ENCODE results near the gene ARFGAP1.
"Not testable (repeated sequence)": the region's sequence is repeated elsewhere in the genome, so short reads cannot be mapped to it uniquely, and the experiment has no call there.

The ARFGAP1 gene

GRCh38 chr20:63303095-63303666, 30.6 kb downstream of the ARFGAP1 start:
- H3K9me2 ChIP-seq (replicated peaks; ENCODE audit: low read depth, low read length): no peaks in the 10 kb centered on the region
- H3K27me3 ChIP-seq (ENCODE audit: insufficient read depth, low read length, poor library complexity, severe bottlenecking): no peaks in the 10 kb centered on the region
- no peaks in the 10 kb centered on the region for H3K79me2 ChIP-seq (ENCODE audit: insufficient read depth, low read length)
- no peak overlapping the region for H2AFZ ChIP-seq (ENCODE audit: low read length)
- H3F3A ChIP-seq (ENCODE audit: low read depth): no peaks in the 10 kb centered on the region
- no peak overlapping the region for H3K4me2 ChIP-seq (ENCODE audit: low read depth, low read length, poor library complexity, severe bottlenecking)
- H3K9me3 ChIP-seq (ENCODE audit: insufficient read depth, low read depth, low read length): no peaks in the 10 kb centered on the region
- H3K4me1 ChIP-seq (ENCODE audit: insufficient read depth, low read length, poor library complexity, severe bottlenecking): no peaks in the 10 kb centered on the region
- TF ChIP-seq, protein P1, sequence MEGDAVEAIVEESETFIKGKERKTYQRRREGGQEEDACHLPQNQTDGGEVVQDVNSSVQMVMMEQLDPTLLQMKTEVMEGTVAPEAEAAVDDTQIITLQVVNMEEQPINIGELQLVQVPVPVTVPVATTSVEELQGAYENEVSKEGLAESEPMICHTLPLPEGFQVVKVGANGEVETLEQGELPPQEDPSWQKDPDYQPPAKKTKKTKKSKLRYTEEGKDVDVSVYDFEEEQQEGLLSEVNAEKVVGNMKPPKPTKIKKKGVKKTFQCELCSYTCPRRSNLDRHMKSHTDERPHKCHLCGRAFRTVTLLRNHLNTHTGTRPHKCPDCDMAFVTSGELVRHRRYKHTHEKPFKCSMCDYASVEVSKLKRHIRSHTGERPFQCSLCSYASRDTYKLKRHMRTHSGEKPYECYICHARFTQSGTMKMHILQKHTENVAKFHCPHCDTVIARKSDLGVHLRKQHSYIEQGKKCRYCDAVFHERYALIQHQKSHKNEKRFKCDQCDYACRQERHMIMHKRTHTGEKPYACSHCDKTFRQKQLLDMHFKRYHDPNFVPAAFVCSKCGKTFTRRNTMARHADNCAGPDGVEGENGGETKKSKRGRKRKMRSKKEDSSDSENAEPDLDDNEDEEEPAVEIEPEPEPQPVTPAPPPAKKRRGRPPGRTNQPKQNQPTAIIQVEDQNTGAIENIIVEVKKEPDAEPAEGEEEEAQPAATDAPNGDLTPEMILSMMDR (conservative IDR thresholded peaks at IDR 0.05; ENCODE audit: low read length): no peak
- no peak for TF ChIP-seq EZH2phosphoT487 (IDR thresholded peaks at IDR 0.05; ENCODE audit: borderline replicate concordance)
- H4K20me1 ChIP-seq (ENCODE audit: insufficient read depth, low read length, poor library complexity, severe bottlenecking): no peaks in the 10 kb centered on the region
- H3K4me3 ChIP-seq (ENCODE audit: low read length, poor library complexity, severe bottlenecking): no peak overlapping the region
- H3K9ac ChIP-seq (ENCODE audit: low read depth, low read length, poor library complexity, severe bottlenecking): no peak overlapping the region
- H3K36me3 ChIP-seq (ENCODE audit: insufficient read depth, low read length): no peaks in the 10 kb centered on the region

DNA sequence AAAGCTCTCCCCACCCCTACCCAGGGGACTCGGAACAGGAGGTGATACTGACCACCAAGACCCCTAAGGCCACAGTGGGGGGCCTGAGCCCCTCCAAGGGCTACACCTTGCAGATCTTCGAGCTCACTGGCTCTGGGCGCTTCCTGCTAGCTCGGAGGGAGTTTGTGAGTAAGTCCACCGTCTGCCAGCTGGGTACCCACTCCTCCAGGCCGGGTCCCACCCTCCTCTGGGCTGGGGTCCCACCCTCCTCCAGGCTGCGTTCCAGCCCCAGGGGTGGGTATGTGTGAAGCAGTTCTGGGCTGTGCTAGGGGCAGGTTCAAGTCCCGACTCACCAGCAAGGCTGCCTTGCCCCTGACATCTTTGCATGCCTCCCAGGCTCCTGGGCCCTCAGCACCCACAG, 32.8 kb downstream of the ARFGAP1 start:
- Histone ChIP-seq H3K4me1 (ENCODE audit: insufficient read depth, low read length, poor library complexity, severe bottlenecking) (no peaks in the 10 kb centered on the region), H3K4me3 (ENCODE audit: low read length, poor library complexity, severe bottlenecking) (no peak overlapping the region), H2AFZ (ENCODE audit: low read length) (no peak overlapping the region), H3F3A (ENCODE audit: low read depth) (no peaks in the 10 kb centered on the region), H3K79me2 (ENCODE audit: insufficient read depth, low read length) (no peaks in the 10 kb centered on the region), H3K36me3 (ENCODE audit: insufficient read depth, low read length) (no peaks in the 10 kb centered on the region), H3K9me2 (replicated peaks; ENCODE audit: low read depth, low read length) (no peaks in the 10 kb centered on the region), H3K4me2 (ENCODE audit: low read depth, low read length, poor library complexity, severe bottlenecking) (no peak overlapping the region), H3K9me3 (ENCODE audit: insufficient read depth, low read depth, low read length) (no peaks in the 10 kb centered on the region), H3K9ac (ENCODE audit: low read depth, low read length, poor library complexity, severe bottlenecking) (no peak overlapping the region), H4K20me1 (ENCODE audit: insufficient read depth, low read length, poor library complexity, severe bottlenecking) (no peaks in the 10 kb centered on the region), H3K27me3 (ENCODE audit: insufficient read depth, low read length, poor library complexity, severe bottlenecking) (no peaks in the 10 kb centered on the region)
- TF ChIP-seq, protein P1 (conservative IDR thresholded peaks at IDR 0.05; ENCODE audit: low read length): no peak
- TF ChIP-seq EZH2phosphoT487 (IDR thresholded peaks at IDR 0.05; ENCODE audit: borderline replicate concordance): no peak

DNA sequence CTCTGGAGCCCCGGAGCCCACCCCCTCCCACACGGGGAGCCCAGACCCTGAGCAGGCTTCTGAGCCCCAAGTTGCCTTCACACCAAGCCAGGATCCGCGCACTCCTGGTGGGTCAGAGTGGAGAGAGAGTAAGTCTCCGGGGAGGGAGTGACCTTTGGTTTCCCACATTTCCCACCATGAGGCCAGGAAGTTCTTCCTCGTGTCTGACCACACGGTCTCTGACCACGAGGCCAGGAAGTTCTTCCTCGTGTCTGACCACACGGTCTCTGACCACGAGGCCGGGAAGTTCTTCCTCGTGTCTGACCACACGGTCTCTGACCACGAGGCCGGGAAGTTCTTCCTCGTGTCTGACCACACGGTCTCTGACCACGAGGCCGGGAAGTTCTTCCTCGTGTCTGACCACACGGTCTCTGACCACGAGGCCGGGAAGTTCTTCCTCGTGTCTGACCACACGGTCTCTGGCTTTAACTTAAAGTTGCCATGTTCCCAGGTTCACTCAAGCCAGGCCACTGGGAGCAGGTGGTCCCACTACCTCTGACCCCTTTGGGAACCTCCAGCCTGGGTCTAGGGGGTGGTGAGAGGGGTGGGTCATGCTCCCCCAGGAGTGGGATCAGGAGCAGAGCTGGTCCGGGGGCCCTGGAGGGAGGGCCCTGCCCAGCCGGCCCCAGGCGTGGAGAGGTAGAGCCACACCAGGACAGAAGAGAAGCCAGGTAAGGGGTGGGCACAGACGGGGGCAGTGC, 33.5 kb downstream of the ARFGAP1 start:
- H3K9me2 ChIP-seq (replicated peaks; ENCODE audit: low read depth, low read length); H3K36me3 ChIP-seq (ENCODE audit: insufficient read depth, low read length); H3K4me3 ChIP-seq (ENCODE audit: low read length, poor library complexity, severe bottlenecking); H3K9me3 ChIP-seq (ENCODE audit: insufficient read depth, low read depth, low read length); H3F3A ChIP-seq (ENCODE audit: low read depth); H2AFZ ChIP-seq (ENCODE audit: low read length); H3K9ac ChIP-seq (ENCODE audit: low read depth, low read length, poor library complexity, severe bottlenecking); H3K27me3 ChIP-seq (ENCODE audit: insufficient read depth, low read length, poor library complexity, severe bottlenecking); H3K4me1 ChIP-seq (ENCODE audit: insufficient read depth, low read length, poor library complexity, severe bottlenecking); H4K20me1 ChIP-seq (ENCODE audit: insufficient read depth, low read length, poor library complexity, severe bottlenecking); H3K4me2 ChIP-seq (ENCODE audit: low read depth, low read length, poor library complexity, severe bottlenecking); H3K79me2 ChIP-seq (ENCODE audit: insufficient read depth, low read length): not testable (repeated sequence)
